Left lobe of liver (tissue), 2 donors: Measurements from ENCODE around the gene DUSP18. TPM values are rescaled to one million over a fixed set of nuclear protein-coding genes. Genes with fewer than 3 reads are reported as not detected.
"Not testable (repeated sequence)": the region's sequence is repeated elsewhere in the genome, so short reads cannot be mapped to it uniquely, and the experiment has no call there.

Experiments used
- ATAC-seq: fragments of 200-7000 bp; cut with Tn5 transposase; one replicate; pipeline ENCODE4 v1.9.1; 2020; ENCODE audit warnings: mild to moderate bottlenecking, moderate library complexity
- DNase-seq: peaks from one replicate; pipeline ENCODE4 v3.0.0-alpha.2; 2020; ENCODE audit warnings: low spot score
- total RNA-seq: library from RNA; stranded (reverse); gene quantifications from one replicate; pipeline ENCODE4 v1.2.1, GENCODE V29; 2021
- donor health status: DM: no; HTN: no; CAD: no; lungs with moderate emphysema.
- donor health status: DM: no; HTN: yes; CAD: no.

Gene DUSP18
- total RNA-seq, 1 donor from 2014 or later, result 0.70 TPM

DNA sequence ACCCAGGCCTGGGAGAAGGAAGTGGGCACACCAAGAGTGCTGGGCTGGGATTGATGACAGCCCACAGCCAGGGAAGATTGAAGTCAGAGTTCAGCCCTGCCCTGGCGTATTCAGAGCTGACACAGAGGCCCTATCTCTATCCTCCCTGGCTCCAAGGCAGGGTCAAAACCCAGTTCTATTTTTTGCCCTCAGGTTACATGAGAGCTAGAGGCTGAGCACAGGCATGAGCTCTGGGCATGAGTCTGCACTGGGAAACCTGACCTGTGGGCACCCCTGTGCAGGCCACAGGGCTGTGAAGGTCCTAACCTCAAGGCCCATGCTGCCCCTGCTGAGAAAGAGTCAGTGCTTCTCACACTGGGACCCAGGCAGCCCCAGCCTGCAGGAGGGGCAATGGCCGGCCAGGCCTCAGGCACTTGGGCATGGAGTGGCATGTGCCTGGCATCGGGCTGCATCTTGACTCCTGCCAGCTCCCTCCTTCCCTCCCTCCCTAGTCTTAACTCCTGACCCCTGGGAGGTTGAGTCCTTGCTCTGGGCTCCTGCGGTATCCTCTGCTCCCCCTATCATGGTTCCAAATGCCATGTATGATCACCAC is 26.7 kb downstream of the DUSP18 start:
- no peak for ATAC-seq
- DNase-seq, result no peak

DNA sequence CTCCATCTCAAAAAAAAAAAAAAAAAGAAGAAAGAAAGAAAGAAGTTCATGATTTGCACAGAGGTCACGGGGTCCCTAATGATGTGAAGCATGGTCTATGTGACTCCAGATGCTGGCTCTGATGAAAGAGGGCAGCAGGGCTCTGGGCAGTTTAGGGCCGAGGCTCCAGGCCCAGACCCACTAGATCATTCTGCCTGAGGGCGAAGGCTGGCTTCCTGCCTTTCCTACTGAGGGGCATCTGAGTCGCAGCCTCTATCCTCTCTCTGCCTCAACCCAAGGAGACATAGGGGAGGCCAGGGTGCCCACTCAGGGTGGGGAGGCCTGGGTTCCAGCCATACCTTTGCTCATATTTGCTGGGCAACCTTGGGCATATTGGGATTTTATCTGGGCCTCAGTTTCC is 27.3 kb downstream of the DUSP18 start:
- ATAC-seq, result no peak
- DNase-seq, result no peak

- ATAC-seq, result no peak
- no peak for DNase-seq
Observed at GRCh38 chr22:30637701-30638114, 30.0 kb downstream of the DUSP18 start.

DNA sequence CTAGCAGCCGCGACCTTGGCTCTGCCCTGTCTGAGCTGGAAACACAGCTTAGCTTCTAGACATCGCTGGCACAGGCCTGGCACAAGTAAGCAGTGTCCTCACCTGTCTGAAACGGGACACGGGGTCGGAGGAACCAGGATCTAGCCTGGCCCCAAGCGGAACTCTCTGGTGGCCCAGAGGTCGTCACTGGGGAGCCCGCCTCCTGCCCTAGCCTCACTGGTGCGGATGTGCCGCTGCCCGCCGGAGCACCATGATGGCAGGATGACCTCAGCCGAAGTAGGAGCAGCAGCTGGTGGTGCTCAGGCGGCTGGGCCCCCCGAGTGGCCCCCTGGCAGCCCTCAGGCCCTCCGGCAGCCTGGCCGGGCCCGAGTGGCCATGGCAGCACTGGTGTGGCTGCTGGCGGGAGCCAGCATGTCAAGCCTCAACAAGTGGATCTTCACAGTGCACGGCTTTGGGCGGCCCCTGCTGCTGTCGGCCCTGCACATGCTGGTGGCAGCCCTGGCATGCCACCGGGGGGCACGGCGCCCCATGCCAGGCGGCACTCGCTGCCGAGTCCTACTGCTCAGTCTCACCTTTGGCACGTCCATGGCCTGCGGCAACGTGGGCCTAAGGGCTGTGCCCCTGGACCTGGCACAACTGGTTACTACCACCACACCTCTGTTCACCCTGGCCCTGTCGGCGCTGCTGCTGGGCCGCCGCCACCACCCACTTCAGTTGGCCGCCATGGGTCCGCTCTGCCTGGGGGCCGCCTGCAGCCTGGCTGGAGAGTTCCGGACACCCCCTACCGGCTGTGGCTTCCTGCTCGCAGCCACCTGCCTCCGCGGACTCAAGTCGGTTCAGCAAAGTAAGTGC is 31.2 kb downstream of the DUSP18 start:
- peak; percentile 21 for ATAC-seq
- peak; percentile 49 for DNase-seq

GRCh38 chr22:30635273-30636225 is 32.1 kb downstream of the DUSP18 start, which contains the start of gene SLC35E4:
Gene SLC35E4, plus strand, starts transcription at chr22:30635781. Its CDS starts 670 bp downstream, at chr22:30636451.
- ATAC-seq, result peak; percentile 95
- peak; percentile 92 for DNase-seq

DNA sequence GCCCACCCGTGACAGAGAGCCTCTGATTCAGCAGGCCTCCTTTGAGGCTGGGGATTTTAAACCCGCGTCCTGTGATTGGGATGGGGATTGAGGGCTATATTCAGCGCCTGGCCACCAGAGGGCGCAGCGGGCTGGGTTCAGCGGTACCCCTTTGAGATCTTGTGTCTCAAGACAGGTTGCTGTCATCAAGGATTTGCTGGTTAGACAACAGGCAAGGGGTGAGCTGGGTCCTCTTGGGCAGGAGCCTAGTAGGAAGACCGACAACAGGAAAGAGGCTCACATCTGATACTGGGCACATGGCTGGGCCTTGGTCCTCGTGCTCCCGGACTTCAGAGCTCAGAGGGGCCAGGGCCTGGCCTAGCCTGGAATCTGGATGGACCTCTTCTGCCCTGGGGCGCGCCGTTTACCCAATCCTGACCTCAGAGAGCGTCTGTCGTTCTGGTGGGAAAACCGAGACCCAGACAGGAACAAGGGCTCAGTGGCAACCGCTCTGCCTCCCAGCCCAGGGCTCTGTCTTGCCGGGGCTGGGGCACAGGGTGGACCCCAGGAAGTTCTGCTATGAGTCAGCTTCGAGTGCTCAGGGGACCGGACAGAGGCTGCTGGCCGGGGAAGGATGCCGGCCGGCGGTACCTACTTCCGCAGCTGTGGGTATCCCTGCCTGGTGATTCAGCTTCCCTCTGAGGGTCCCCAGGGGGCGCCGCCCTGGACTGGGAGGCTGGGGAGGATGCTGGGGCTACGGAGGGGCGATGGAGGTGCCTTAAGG is 33.0 kb downstream of the DUSP18 start:
- peak; percentile 78 for ATAC-seq
- peak; percentile 81 for DNase-seq

DNA sequence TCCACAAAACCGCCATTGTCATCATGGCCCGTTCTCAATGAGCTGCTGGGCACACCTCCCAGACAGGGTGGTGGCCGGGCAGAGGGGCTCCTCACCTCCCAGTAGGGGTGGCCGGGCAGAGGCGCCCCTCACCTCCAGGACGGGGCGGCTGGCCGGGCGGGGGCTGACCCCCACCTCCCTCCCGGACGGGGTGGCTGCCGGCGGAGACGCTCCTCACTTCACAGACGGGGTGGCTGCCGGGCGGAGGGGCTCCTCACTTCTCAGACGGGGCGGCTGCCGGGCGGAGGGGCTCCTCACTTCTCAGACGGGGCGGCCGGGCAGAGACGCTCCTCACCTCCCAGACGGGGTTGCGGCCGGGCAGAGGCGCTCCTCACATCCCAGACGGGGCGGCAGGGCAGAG is 36.2 kb downstream of the DUSP18 start:
- ATAC-seq, DNase-seq: not testable (repeated sequence)

- no peak for DNase-seq
- ATAC-seq, result no peak
Observed at GRCh38 chr22:30628491-30628890, 39.2 kb downstream of the DUSP18 start.

- ATAC-seq (no peak), DNase-seq (no peak)
Observed at GRCh38 chr22:30627471-30627870, 40.2 kb downstream of the DUSP18 start.

- ATAC-seq (no peak), DNase-seq (no peak)
Observed at GRCh38 chr22:30626413-30626812, 41.3 kb downstream of the DUSP18 start.

GRCh38 chr22:30619909-30620308 is 47.8 kb downstream of the DUSP18 start:
- not testable (repeated sequence) for DNase-seq, ATAC-seq

GRCh38 chr22:30617819-30618218 is 49.9 kb downstream of the DUSP18 start:
- no peak for ATAC-seq
- no peak for DNase-seq

DNA sequence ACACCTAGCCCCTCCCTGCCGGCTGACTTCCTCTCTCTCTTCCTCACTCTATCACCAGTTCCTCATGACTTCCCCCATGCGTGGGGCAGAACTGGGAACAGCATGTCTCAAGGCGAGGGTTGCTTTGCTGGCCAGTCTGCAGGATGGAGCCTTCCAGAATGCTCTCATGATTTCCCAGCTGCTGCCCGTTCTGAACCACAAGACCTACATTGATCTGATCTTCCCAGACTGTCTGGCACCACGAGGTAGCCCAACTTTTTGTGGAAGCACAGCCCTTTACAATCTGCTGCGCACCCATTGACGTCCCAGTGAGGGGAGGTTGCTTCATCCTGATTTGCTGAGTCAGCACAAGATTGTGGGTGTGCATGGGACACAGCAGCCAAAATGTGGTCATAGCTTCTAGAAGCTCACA is 52.1 kb downstream of the DUSP18 start:
- ATAC-seq (no peak), DNase-seq (no peak)

GRCh38 chr22:30614879-30615278 is 52.8 kb downstream of the DUSP18 start:
- no peak for DNase-seq
- no peak for ATAC-seq

GRCh38 chr22:30614268-30614667 is 53.4 kb downstream of the DUSP18 start:
- ATAC-seq (no peak), DNase-seq (no peak)

DNA sequence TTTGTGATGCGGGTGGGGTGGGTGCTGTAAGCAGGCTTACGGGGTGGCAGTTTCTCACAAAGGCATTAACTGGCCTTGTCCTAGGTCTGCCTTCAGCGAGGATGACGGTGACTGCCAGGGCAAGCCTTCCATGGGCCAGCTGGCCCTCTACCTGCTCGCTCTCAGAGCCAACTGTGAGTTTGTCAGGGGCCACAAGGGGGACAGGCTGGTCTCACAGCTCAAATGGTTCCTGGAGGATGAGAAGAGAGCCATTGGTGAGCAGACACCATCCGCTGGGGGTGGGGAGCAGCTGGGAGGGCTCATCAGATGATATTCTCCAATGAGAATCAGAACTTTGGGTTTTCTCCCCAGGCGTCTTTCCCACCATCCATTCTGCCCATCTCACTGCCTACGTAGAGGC is 54.9 kb downstream of the DUSP18 start:
- DNase-seq (no peak), ATAC-seq (no peak)
